GM12801 (cell line): ENCODE results near the gene PSTPIP1.

Source experiments
- CTCF ChIP-seq: IDR thresholded peaks from one replicate; pipeline ENCODE4 v1.5.1; 2011; ENCODE audit warnings: control low read depth; ENCODE audit not compliant: insufficient read length; ENCODE audit errors: extremely low read depth

Gene PSTPIP1

DNA sequence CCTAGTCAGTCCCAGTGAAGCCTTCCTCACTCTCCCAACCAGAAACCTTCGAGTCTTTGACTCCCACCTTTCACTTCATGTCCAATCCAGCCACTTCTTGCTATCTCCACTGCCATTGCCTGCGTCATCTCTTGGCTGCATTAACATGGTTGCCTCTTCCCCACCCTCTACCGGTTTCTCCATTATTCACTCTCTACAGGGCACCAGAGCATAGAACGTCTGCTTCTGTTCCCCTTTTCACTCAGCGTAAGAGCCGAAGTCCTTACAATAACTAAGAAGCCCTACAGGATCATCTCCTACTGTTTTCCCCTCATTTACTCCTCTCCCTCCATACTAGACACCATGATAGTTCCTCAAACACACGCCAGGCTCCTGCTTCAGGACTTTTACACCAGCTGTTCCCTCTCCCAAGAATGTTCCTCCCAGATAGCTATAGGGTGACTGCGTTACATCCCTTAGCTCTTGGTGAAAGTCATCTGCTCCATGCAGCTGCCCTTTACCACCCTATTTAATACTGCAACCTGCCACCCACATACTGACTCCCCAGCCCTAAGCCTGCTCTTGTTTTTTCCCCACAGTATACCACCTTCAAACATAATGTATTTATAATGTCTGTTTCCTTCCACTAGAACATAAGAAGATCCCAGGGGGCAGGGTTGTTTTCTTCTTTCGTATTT is 32.5 kb upstream of the PSTPIP1 start:
- no peak for TF ChIP-seq CTCF

- no peak for TF ChIP-seq CTCF
Measured at GRCh38 chr15:76963596-76963995, 31.3 kb upstream of the PSTPIP1 start.

- TF ChIP-seq CTCF: no peak
Measured at GRCh38 chr15:76964157-76964556, 30.8 kb upstream of the PSTPIP1 start.

GRCh38 chr15:76967067-76967466 is 27.9 kb upstream of the PSTPIP1 start:
- no peak for TF ChIP-seq CTCF

GRCh38 chr15:76968306-76968705 is 26.6 kb upstream of the PSTPIP1 start:
- TF ChIP-seq CTCF: no peak

DNA sequence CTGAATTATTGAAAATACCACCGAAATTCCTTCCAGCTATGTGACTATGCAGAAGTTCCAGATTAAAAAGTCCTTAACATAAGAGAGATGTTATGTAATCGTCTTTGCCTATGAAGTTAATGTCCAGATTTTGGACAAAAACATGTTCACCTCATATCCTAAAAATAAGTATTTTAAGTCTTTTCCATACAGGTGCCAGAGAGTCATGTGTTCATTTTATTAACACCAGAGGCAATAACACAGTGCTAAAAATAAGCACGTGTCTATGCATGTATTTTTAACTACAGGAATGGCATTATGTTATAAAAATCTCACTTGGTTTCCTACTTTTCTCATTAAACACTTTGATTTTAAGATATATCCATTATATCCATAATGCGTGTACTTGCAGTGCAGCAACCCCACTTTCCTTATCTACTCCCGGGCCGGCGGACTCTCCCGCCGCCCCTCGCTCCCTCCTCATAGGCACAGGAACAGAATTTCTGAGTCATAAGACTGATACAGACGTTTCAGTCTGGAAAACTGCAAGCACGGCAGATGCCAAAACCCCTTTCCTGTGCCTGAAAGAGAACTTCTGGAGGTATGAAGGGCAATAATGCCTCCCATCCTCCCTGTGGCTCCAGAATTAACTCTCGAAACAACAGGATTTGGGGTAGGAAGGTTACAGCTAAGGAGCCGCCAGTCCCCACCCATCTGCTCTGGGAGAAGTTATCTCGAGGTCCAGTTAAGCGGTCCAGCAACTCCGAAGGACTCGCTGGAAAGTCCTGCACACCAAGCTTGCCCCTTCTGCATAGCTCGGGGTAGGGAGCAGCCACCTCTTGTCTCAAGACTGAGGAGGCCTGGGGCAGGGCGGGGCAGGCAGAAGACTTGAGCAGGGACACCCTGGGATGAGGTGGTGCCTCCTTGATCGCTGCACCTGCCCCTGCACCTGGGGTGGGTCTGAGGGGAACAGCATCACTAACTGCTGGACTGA is 22.3 kb upstream of the PSTPIP1 start:
- TF ChIP-seq CTCF: no peak

GRCh38 chr15:76973362-76973743 is 21.6 kb upstream of the PSTPIP1 start:
- no peak for TF ChIP-seq CTCF
